Measurements from ENCODE around the gene ZNF287. TPM values are rescaled to one million over a fixed set of nuclear protein-coding genes. Genes with fewer than 3 reads are reported as not detected.

Gene ZNF287
- total and polyA plus RNA-seq, 12 donors = 4.0 to 32.0 (median 11.4) TPM

DNA sequence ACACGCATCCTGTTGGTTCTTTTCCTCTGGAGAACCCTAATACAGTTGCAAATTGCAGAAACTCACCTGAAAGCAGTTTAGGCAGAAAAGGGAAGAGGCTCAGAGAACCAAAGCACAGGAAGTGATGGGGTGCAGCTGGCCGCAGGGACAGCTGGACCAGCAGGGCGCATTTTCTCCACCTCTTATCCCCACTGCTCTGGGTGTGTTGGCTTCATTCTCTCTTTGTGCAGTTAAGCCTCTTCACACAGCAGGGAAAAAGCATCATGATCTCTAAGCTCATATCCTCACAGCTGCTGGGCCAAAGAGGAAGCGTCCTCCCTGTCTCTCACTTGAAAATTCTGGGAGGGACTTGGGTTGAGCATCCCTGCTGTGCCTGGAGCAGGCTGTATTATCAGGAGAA is 57.0 kb downstream of the ZNF287 start:
- intact Hi-C loops (cut with DNase I) = no loop called here
- Histone ChIP-seq H3K4me1 (peaks cover 0 to 37% (median 9%) of the 10 kb centered on the region in 9 donors), H3K9me3 (no peaks in the 10 kb centered on the region), H3K36me3 (no peaks in the 10 kb centered on the region), H3K27ac (no peak overlapping the region), H3K27me3 (no peaks in the 10 kb centered on the region), H3K4me3 (no peak overlapping the region)
- ATAC-seq (no peak), DNase-seq (no peak)
- WGBS, 2 donors = 53 to 68% methylated on average over 4 of the region's 4 CpGs
- TF ChIP-seq, protein P1, sequence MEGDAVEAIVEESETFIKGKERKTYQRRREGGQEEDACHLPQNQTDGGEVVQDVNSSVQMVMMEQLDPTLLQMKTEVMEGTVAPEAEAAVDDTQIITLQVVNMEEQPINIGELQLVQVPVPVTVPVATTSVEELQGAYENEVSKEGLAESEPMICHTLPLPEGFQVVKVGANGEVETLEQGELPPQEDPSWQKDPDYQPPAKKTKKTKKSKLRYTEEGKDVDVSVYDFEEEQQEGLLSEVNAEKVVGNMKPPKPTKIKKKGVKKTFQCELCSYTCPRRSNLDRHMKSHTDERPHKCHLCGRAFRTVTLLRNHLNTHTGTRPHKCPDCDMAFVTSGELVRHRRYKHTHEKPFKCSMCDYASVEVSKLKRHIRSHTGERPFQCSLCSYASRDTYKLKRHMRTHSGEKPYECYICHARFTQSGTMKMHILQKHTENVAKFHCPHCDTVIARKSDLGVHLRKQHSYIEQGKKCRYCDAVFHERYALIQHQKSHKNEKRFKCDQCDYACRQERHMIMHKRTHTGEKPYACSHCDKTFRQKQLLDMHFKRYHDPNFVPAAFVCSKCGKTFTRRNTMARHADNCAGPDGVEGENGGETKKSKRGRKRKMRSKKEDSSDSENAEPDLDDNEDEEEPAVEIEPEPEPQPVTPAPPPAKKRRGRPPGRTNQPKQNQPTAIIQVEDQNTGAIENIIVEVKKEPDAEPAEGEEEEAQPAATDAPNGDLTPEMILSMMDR (IDR thresholded peaks at IDR 0.05) = no peak

DNA sequence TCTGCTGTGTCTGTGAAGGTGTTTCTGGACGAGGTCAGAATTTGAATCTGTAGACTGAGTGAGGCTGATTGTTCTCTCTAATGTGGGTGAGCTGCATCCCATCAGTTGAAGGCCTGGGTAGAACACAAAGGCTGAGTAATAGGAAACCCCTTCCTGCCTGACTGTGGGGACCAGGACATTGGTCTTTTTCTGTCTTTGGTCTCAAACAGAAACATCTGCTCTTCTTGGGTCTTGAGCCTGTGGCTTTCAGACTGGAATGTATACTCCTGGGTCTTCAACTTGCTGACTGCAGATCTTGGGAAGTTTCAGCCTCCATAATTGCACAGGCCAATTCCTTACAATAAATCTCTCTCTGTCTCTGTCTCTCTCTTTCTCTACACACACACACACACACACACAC is 57.4 kb downstream of the ZNF287 start:
- intact Hi-C loops (cut with DNase I) = no loop called here
- no peaks in the 10 kb centered on the region for H3K27me3 ChIP-seq
- WGBS, 2 donors = 70 to 78% methylated on average over 1 of the region's 1 CpG
- no peaks in the 10 kb centered on the region for H3K36me3 ChIP-seq
- ATAC-seq (no peak), DNase-seq (no peak)
- peaks cover 0 to 34% (median 5%) of the 10 kb centered on the region in 9 donors for H3K4me1 ChIP-seq
- TF ChIP-seq, protein P1 (IDR thresholded peaks at IDR 0.05) = no peak
- no peak overlapping the region for H3K27ac ChIP-seq
- H3K4me3 ChIP-seq = no peak overlapping the region
- no peaks in the 10 kb centered on the region for H3K9me3 ChIP-seq

DNA sequence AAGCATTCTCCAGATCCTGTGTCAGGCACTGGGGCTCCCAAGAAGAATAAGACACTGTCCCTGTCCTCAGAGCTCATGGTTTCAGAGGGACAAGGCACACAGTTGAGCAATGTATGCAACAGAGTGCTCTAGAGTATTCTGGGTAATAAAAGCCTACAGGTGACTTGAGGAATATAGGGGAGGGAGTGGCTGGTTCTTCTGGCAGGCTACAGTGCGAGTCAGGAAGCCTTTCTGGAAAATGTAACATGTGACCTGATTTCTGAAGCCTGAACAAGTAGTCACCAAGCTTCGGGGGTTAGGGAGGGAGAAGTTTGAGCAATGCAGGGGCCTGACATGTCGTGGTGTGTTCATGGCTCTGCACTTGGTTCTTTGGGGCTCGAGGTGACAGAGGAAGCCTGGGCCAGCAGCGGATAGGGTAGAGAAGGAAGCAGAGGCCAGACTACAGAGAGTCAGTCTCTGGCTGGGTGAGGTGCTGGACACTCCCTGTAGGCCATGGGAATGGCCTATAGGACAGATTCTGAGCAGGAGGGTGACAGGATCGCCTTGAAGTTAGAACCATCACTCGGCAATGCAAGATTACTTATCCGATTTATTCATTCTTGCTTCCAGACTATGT is 61.0 kb downstream of the ZNF287 start:
- DNase-seq = no peak
- 73 to 75% methylated on average over 8 of the region's 8 CpGs for WGBS, 2 donors
- intact Hi-C loops (cut with DNase I) = no loop called here
- Histone ChIP-seq H3K4me1 (peaks cover 0 to 17% (median 0%) of the 10 kb centered on the region in 9 donors), H3K27ac (no peak overlapping the region), H3K36me3 (no peaks in the 10 kb centered on the region), H3K27me3 (no peaks in the 10 kb centered on the region), H3K9me3 (no peaks in the 10 kb centered on the region), H3K4me3 (no peak overlapping the region)
- no peak for ATAC-seq
- TF ChIP-seq, protein P1 (IDR thresholded peaks at IDR 0.05) = no peak

DNA sequence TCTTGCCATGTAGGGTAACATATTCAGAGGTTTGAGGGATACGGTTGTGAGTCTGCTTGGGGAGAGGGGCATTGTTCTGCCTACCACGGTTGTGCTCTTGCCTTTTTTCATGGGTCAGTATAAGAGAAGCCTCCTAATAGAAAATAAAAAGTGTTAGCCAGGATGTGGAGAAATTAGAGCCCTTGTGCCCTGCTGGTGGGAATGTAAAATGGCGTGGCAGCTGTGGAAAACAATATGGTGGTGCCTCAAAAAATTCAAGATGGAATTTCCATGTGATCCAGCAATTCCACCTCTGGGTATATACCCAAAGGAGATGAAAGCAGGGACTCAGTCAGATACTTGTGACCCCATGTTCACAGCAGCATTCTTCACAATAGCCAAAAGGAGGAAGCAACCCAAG is 62.8 kb downstream of the ZNF287 start:
- H3K4me1 ChIP-seq = no peaks in the 10 kb centered on the region
- H3K9me3 ChIP-seq = no peaks in the 10 kb centered on the region
- no peaks in the 10 kb centered on the region for H3K27me3 ChIP-seq
- intact Hi-C loops (cut with DNase I) = no loop called here
- DNase-seq (no peak), ATAC-seq (no peak)
- no peak overlapping the region for H3K27ac ChIP-seq
- WGBS, 2 donors = 93% methylated on average over 3 of the region's 3 CpGs
- TF ChIP-seq, protein P1 (IDR thresholded peaks at IDR 0.05) = no peak
- no peak overlapping the region for H3K4me3 ChIP-seq
- H3K36me3 ChIP-seq = no peaks in the 10 kb centered on the region

All from heart right ventricle (tissue), 16 donors.